Measurements from ENCODE around the gene PCNX1.

- no peak for TF ChIP-seq CTCF (IDR thresholded peaks at IDR 0.05; ENCODE audit: low read depth, low read length, poor library complexity, severe bottlenecking)
- no peak for TF ChIP-seq EZH2phosphoT487 (IDR thresholded peaks at IDR 0.05; ENCODE audit: borderline replicate concordance, low read length)
Measured at GRCh38 chr14:71121711-71122110, 214.5 kb downstream of the PCNX1 start.

All from DOHH2 (cell line).